RCC 7860 (cell line): ENCODE results near the gene LRRC27.

ENCODE experiments used
- DNase-seq: peaks from one replicate; pipeline ENCODE4 v3.0.0-alpha.2; 2015; ENCODE audit warnings: low spot score
- FAIRE-seq: peaks from 2 replicates; lab custom pipeline; 2012; peaks lifted over from hg19 to GRCh38; lab: Jason Lieb, UNC

The LRRC27 gene

GRCh38 chr10:132410779-132411532, 79.0 kb downstream of the LRRC27 start:
- FAIRE-seq = no peak
- no peak for DNase-seq

GRCh38 chr10:132411561-132412253, 79.7 kb downstream of the LRRC27 start:
- no peak for FAIRE-seq
- DNase-seq = no peak

- DNase-seq (no peak), FAIRE-seq (no peak)
Observed at GRCh38 chr10:132412316-132413192, 80.6 kb downstream of the LRRC27 start.

- DNase-seq = no peak
- FAIRE-seq = no peak
Observed at GRCh38 chr10:132413226-132414205, 81.5 kb downstream of the LRRC27 start.

GRCh38 chr10:132414402-132415016, 82.5 kb downstream of the LRRC27 start:
- FAIRE-seq = no peak
- no peak for DNase-seq

GRCh38 chr10:132415255-132415654, 83.3 kb downstream of the LRRC27 start:
- FAIRE-seq (no peak), DNase-seq (no peak)

GRCh38 chr10:132415956-132416355, 84.0 kb downstream of the LRRC27 start:
- FAIRE-seq = no peak
- DNase-seq = no peak

GRCh38 chr10:132416566-132417256, 84.7 kb downstream of the LRRC27 start:
- DNase-seq = no peak
- FAIRE-seq = no peak

GRCh38 chr10:132417257-132417910, 85.4 kb downstream of the LRRC27 start:
- DNase-seq (no peak), FAIRE-seq (no peak)

GRCh38 chr10:132417957-132418441, 86.0 kb downstream of the LRRC27 start:
- FAIRE-seq (no peak), DNase-seq (no peak)

- FAIRE-seq (no peak), DNase-seq (no peak)
Observed at GRCh38 chr10:132418527-132419416, 86.8 kb downstream of the LRRC27 start.

- DNase-seq = no peak
- FAIRE-seq = no peak
Observed at GRCh38 chr10:132419538-132420468, 87.8 kb downstream of the LRRC27 start.

GRCh38 chr10:132420469-132420980, 88.5 kb downstream of the LRRC27 start:
- FAIRE-seq (no peak), DNase-seq (no peak)

- DNase-seq = peak; percentile 54
- peak; percentile 5 for FAIRE-seq
Observed at GRCh38 chr10:132420981-132421846, 89.2 kb downstream of the LRRC27 start.
